Type B pancreatic cell (in vitro differentiated cells): ENCODE results near the gene ACSS1. TPM values are rescaled to one million over a fixed set of nuclear protein-coding genes. Genes with fewer than 3 reads are reported as not detected.

ENCODE experiments used
- DNase-seq: peaks from one replicate; pipeline ENCODE4 v3.0.0; 2021; ENCODE audit warnings: mixed read lengths; ENCODE audit not compliant: unreplicated experiment; ENCODE audit errors: extremely low spot score
- H3K27ac Mint-ChIP-seq: 2 replicates; pipeline ENCODE4 v1.8.0; 2021; ENCODE audit warnings: mild to moderate bottlenecking, mixed read lengths
- H3K27me3 Mint-ChIP-seq: 2 replicates; pipeline ENCODE4 v1.8.0; 2021; ENCODE audit warnings: mixed read lengths
- H3K36me3 Mint-ChIP-seq: 2 replicates; pipeline ENCODE4 v1.8.0; 2021; ENCODE audit warnings: mixed read lengths
- H3K4me1 Mint-ChIP-seq: one replicate; pipeline ENCODE4 v1.8.0; 2021; ENCODE audit warnings: mixed read lengths; ENCODE audit not compliant: unreplicated experiment
- H3K4me3 Mint-ChIP-seq: 2 replicates; pipeline ENCODE4 v1.8.0; 2021; ENCODE audit warnings: mild to moderate bottlenecking, mixed read lengths
- H3K9me3 Mint-ChIP-seq: 2 replicates; pipeline ENCODE4 v1.8.0; 2021; ENCODE audit warnings: mixed read lengths
- total RNA-seq: library from RNA; stranded (reverse); gene quantifications from 2 replicates; pipeline ENCODE4 v1.2.1, GENCODE V29; 2021; ENCODE audit warnings: low replicate concordance
- TF ChIP-seq, protein P1 (sequence below): fragments of 200-600 bp; sonication (generic); conservative IDR thresholded peaks from 2 replicates; pipeline ENCODE4 v1.5.0; 2021; ENCODE audit warnings: antibody characterized with exemption, mild to moderate bottlenecking

The ACSS1 gene
- total RNA-seq, 1 donor from 2014 or later, result 27.5 TPM

DNA sequence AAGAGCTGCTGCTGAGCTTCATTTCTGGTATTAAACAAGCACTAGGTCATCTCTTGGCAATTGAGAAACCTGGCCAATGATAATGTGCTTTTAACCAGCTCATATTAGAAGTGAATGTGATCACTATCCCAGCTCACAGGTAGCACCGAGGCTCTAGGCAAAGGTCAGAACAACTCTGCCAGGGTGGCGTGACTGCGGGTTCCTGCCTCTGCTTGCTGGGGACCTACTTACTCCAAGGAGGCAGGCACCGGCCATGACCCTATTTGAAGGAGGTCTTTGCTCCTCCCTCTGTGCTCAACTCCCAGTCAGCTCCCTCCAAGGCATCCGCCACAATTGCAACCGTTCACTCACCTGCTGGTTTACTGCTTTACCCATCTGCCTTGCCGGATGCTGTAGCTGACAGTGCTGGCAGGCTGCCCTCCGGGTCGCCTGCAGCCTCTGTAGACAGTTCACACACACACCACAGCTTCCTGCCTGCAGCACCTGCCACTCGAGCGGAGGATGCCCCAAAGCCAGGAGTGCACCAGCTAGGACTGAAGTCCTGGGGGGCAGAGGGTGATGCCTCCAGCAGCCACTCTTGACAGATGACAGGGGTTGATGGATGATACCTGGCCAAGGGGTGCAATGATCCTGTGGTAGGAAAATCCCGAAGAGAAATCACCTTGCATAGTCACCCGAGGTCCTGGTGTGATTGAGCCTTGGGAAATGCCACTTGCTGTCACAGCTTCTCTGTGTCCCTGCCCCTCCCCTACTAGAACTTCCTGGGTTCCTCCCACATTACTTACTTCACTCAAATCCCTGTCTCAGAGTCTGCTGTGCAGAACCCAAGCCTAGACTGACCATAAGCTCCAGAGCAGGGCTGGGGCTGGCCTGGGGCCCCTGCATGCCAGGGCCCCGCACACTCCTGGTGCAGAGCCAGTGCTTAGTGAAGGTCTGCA lies 32.8 kb upstream of the ACSS1 start:
- TF ChIP-seq, protein P1, sequence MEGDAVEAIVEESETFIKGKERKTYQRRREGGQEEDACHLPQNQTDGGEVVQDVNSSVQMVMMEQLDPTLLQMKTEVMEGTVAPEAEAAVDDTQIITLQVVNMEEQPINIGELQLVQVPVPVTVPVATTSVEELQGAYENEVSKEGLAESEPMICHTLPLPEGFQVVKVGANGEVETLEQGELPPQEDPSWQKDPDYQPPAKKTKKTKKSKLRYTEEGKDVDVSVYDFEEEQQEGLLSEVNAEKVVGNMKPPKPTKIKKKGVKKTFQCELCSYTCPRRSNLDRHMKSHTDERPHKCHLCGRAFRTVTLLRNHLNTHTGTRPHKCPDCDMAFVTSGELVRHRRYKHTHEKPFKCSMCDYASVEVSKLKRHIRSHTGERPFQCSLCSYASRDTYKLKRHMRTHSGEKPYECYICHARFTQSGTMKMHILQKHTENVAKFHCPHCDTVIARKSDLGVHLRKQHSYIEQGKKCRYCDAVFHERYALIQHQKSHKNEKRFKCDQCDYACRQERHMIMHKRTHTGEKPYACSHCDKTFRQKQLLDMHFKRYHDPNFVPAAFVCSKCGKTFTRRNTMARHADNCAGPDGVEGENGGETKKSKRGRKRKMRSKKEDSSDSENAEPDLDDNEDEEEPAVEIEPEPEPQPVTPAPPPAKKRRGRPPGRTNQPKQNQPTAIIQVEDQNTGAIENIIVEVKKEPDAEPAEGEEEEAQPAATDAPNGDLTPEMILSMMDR, result no peak
- no peaks in the 10 kb centered on the region for H3K36me3 Mint-ChIP-seq
- no peaks in the 10 kb centered on the region for H3K4me1 Mint-ChIP-seq
- no peak for DNase-seq
- no peaks in the 10 kb centered on the region for H3K9me3 Mint-ChIP-seq
- H3K27ac Mint-ChIP-seq, result no peak overlapping the region
- H3K27me3 Mint-ChIP-seq, result peaks cover 79% of the 10 kb centered on the region
- no peak overlapping the region for H3K4me3 Mint-ChIP-seq

DNA sequence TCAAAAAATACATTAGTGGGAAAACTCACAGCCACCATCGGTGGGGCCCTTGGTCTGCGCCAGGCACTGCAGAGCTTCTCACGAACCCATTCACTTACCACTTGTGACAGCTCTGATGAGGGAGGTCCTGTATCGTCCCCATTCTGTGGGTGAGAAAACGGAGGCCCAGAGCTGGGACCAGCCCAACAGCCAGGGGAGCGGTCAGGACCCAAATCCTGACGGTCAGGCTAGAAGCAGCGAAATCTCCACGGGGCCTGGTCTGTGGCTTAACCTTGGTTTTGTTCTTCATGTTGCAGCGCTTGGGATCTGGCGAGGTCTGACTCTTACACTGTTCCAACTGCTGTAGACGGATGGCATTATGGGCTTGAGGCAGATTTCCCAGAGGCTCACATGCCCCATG lies 31.7 kb upstream of the ACSS1 start:
- no peaks in the 10 kb centered on the region for H3K4me1 Mint-ChIP-seq
- H3K27me3 Mint-ChIP-seq, result peaks cover 79% of the 10 kb centered on the region
- no peaks in the 10 kb centered on the region for H3K9me3 Mint-ChIP-seq
- H3K36me3 Mint-ChIP-seq, result no peaks in the 10 kb centered on the region
- no peak overlapping the region for H3K4me3 Mint-ChIP-seq
- H3K27ac Mint-ChIP-seq, result no peak overlapping the region
- no peak for DNase-seq
- TF ChIP-seq, protein P1, result no peak

- no peak overlapping the region for H3K4me3 Mint-ChIP-seq
- H3K27ac Mint-ChIP-seq, result no peak overlapping the region
- no peaks in the 10 kb centered on the region for H3K9me3 Mint-ChIP-seq
- H3K27me3 Mint-ChIP-seq, result peaks cover 83% of the 10 kb centered on the region
- H3K4me1 Mint-ChIP-seq, result no peaks in the 10 kb centered on the region
- TF ChIP-seq, protein P1, result no peak
- no peaks in the 10 kb centered on the region for H3K36me3 Mint-ChIP-seq
- no peak for DNase-seq
Measured at GRCh38 chr20:25089096-25089495, 31.2 kb upstream of the ACSS1 start.

GRCh38 chr20:25088267-25088666 lies 30.3 kb upstream of the ACSS1 start:
- TF ChIP-seq, protein P1, result no peak
- no peak overlapping the region for H3K4me3 Mint-ChIP-seq
- peaks cover 88% of the 10 kb centered on the region for H3K27me3 Mint-ChIP-seq
- H3K4me1 Mint-ChIP-seq, result peaks cover 7% of the 10 kb centered on the region
- DNase-seq, result no peak
- H3K9me3 Mint-ChIP-seq, result no peaks in the 10 kb centered on the region
- H3K27ac Mint-ChIP-seq, result no peak overlapping the region
- no peaks in the 10 kb centered on the region for H3K36me3 Mint-ChIP-seq

DNA sequence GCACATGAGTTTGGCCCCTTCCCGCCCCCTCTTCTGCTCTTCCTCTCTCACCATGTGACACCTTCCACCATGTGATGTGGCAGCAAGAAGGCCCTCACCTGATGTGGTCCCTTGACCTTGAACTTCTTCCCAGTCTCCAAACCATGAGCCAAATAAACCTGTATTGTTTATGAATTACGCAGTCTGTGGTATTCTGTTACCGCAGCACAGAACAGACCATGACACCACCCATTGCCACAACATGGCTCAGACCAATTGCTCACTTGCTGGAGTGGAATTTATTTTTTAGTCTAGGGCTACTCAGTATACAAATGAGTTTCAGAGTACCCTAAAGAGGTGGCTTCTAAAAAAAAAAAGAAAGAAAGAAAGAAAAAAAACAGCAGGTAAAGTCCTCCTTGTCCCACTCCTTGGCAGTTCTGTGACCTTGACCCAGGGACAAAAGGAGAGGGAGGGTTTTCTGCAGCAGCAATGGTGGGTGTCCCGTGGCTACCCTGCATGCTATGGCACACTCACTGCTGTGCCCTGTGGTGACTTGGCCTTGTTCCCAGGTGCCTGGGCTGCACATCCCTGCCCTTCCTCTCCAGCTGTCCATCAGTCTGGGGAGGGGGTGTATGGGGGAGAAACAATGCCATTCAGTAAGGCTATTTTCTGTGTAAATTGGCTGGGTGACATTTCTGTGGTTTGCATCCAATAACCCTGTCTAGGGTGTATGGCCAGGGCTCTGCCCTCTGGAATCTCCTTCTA lies 29.4 kb upstream of the ACSS1 start:
- H3K27me3 Mint-ChIP-seq, result peaks cover 92% of the 10 kb centered on the region
- peaks cover 7% of the 10 kb centered on the region for H3K4me1 Mint-ChIP-seq

More for the DNA sequence above, 29.4 kb upstream of the ACSS1 start:
- H3K4me3 Mint-ChIP-seq, result no peak overlapping the region
- no peak for DNase-seq
- no peak overlapping the region for H3K27ac Mint-ChIP-seq
- no peaks in the 10 kb centered on the region for H3K9me3 Mint-ChIP-seq
- no peaks in the 10 kb centered on the region for H3K36me3 Mint-ChIP-seq
- TF ChIP-seq, protein P1, result no peak
